Right lobe of liver (tissue), 4 donors: Measurements from ENCODE around the gene TESK1.
"Not testable (repeated sequence)": the region's sequence is repeated elsewhere in the genome, so short reads cannot be mapped to it uniquely, and the experiment has no call there.

Experiments
- CTCF ChIP-seq, 4 donors: fragments of 200-600 bp in 3 of 4; fragments of 450-650 bp in 1 of 4; IDR thresholded peaks; one replicate each; pipeline versions ENCODE4 v1.5.1 to v1.8.0; 2016 to 2022; ENCODE audit warnings: antibody characterized with exemption in 4 of 4, mild to moderate bottlenecking in 2 of 4
- POLR2A ChIP-seq: fragments of 450-650 bp; IDR thresholded peaks from one replicate; pipeline ENCODE4 v1.6.1; 2017; ENCODE audit warnings: antibody characterized with exemption, mild to moderate bottlenecking
- donor health status: DM: no; HTN: no; CAD: no.
- donor health status: DM: no; HTN: no; CAD: no.
- donor health status: DM: no; HTN: yes; CAD: no.

GRCh38 chr9:35584681-35585080, 20.4 kb upstream of the TESK1 start:
- not testable (repeated sequence) for TF ChIP-seq CTCF (IDR thresholded peaks at IDR 0.05); POLR2A
